Measurements from ENCODE around the gene ZMAT5. TPM values are rescaled to one million over a fixed set of nuclear protein-coding genes. Genes with fewer than 3 reads are reported as not detected.

Gene ZMAT5
- total RNA-seq, 1 donor from 2014 or later, result 24.4 TPM

GRCh38 chr22:29788339-29789279 is 21.8 kb upstream of the ZMAT5 start:
- H3K27me3 Mint-ChIP-seq (ENCODE audit: low read depth, unreplicated experiment), result no peaks in the 10 kb centered on the region
- Histone ChIP-seq H3K4me3 (ENCODE audit: insufficient read depth, low read depth, low read length) (no peak overlapping the region), H3K9ac (ENCODE audit: low read length) (no peak overlapping the region), H3K9me3 (ENCODE audit: insufficient read depth, low read depth, low read length) (no peaks in the 10 kb centered on the region), H3K27me3 (ENCODE audit: insufficient read depth, low read length) (no peaks in the 10 kb centered on the region), H3K4me2 (ENCODE audit: low read length) (no peak overlapping the region), H2AFZ (ENCODE audit: low read depth, low read length) (no peak overlapping the region), H3K4me1 (ENCODE audit: insufficient read depth, low read length) (no peaks in the 10 kb centered on the region), H3K36me3 (ENCODE audit: insufficient read depth, low read length) (peaks cover 21% of the 10 kb centered on the region), H4K20me1 (ENCODE audit: insufficient read depth, low read length) (no peaks in the 10 kb centered on the region), H3K79me2 (ENCODE audit: insufficient read depth, low read length) (no peaks in the 10 kb centered on the region), H3K27ac (ENCODE audit: low read depth, low read length) (no peak overlapping the region)
- no peak overlapping the region for H3K4me3 Mint-ChIP-seq (ENCODE audit: unreplicated experiment)
- H3K27ac Mint-ChIP-seq (ENCODE audit: unreplicated experiment), result peak overlapping the region; percentile 11
- H3K9me3 Mint-ChIP-seq (ENCODE audit: unreplicated experiment), result no peaks in the 10 kb centered on the region
- FAIRE-seq (no peak), DNase-seq (ENCODE audit: low read depth) (no peak)
- H3K4me1 Mint-ChIP-seq (ENCODE audit: low read depth, unreplicated experiment), result peaks cover 2% of the 10 kb centered on the region
- H3K36me3 Mint-ChIP-seq (ENCODE audit: low read depth, unreplicated experiment), result peaks cover 24% of the 10 kb centered on the region
- TF ChIP-seq EZH2 (IDR thresholded peaks at IDR 0.05; ENCODE audit: insufficient read depth, low read length) (no peak), CTCF (IDR thresholded peaks at IDR 0.05; ENCODE audit: insufficient read depth, low read depth, low read length) (no peak)

DNA sequence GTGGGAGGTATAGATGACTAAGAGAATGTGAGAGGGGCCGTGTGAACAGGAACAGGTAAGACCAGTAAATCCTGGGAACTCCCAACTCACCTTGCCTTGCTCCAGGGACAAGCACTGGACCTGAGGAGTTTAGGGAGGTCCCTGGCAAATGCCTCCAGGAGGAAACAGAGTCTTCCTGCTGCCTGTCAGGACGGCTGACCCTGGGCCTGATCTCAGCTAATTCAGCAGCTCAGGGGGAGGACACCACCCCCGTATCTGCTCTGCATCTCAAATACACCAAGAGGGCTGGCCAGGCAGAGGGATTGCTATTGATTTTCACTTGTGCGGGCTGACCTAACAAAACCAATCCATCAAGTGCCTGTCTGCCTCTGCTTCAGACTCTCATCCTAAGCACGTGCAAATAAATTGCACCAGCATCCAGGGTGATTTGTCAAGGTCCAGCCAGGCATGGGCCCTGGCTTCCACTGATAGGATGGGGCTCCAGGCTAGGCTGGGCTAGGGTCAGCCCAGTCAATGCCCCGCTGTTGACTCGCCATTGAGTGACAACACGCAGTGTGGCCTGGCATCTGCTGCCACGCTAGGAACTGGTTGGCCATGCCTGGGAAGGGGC is 20.7 kb upstream of the ZMAT5 start:
- no peak overlapping the region for H3K4me3 ChIP-seq (ENCODE audit: insufficient read depth, low read depth, low read length)
- H3K27me3 ChIP-seq (ENCODE audit: insufficient read depth, low read length), result no peaks in the 10 kb centered on the region
- Mint-ChIP-seq H3K27ac (ENCODE audit: unreplicated experiment) (no peak overlapping the region), H3K36me3 (ENCODE audit: low read depth, unreplicated experiment) (peaks cover 22% of the 10 kb centered on the region), H3K9me3 (ENCODE audit: unreplicated experiment) (no peaks in the 10 kb centered on the region), H3K27me3 (ENCODE audit: low read depth, unreplicated experiment) (no peaks in the 10 kb centered on the region), H3K4me3 (ENCODE audit: unreplicated experiment) (no peak overlapping the region), H3K4me1 (ENCODE audit: low read depth, unreplicated experiment) (peaks cover 2% of the 10 kb centered on the region)
- peaks cover 19% of the 10 kb centered on the region for H3K36me3 ChIP-seq (ENCODE audit: insufficient read depth, low read length)
- no peak overlapping the region for H3K27ac ChIP-seq (ENCODE audit: low read depth, low read length)
- no peaks in the 10 kb centered on the region for H4K20me1 ChIP-seq (ENCODE audit: insufficient read depth, low read length)
- no peaks in the 10 kb centered on the region for H3K9me3 ChIP-seq (ENCODE audit: insufficient read depth, low read depth, low read length)
- FAIRE-seq (no peak), DNase-seq (ENCODE audit: low read depth) (no peak)
- no peak overlapping the region for H3K9ac ChIP-seq (ENCODE audit: low read length)
- no peak overlapping the region for H2AFZ ChIP-seq (ENCODE audit: low read depth, low read length)
- H3K4me1 ChIP-seq (ENCODE audit: insufficient read depth, low read length), result no peaks in the 10 kb centered on the region
- H3K4me2 ChIP-seq (ENCODE audit: low read length), result no peak overlapping the region
- TF ChIP-seq CTCF (IDR thresholded peaks at IDR 0.05; ENCODE audit: insufficient read depth, low read depth, low read length) (no peak), EZH2 (IDR thresholded peaks at IDR 0.05; ENCODE audit: insufficient read depth, low read length) (no peak)
- H3K79me2 ChIP-seq (ENCODE audit: insufficient read depth, low read length), result no peaks in the 10 kb centered on the region

Data from astrocyte (in vitro differentiated cells and primary cell).